Neural cell (in vitro differentiated cells): ENCODE measurements around the gene GTF2H3. TPM values are rescaled to one million over a fixed set of nuclear protein-coding genes. Genes with fewer than 3 reads are reported as not detected.

ENCODE experiments used
- H2AFZ ChIP-seq: fragments of 200-600, 300-800 bp; sonication (generic), shearing (Covaris generic); 2 replicates; pipeline ENCODE4 v1.6.0; 2014; ENCODE audit warnings: low read depth, mild to moderate bottlenecking, antibody characterized with exemption, low read length, moderate library complexity
- H3F3A ChIP-seq: fragments of 200-600 bp; shearing (Covaris generic); 2 replicates; pipeline ENCODE4 v1.6.1; 2016; ENCODE audit warnings: mild to moderate bottlenecking, moderate library complexity, mixed read lengths, antibody characterized with exemption, low read length; ENCODE audit not compliant: insufficient read depth, poor library complexity, severe bottlenecking
- H3K27ac ChIP-seq: fragments of 200-600, 300-800 bp; sonication (generic), shearing (Covaris generic); 2 replicates; pipeline ENCODE4 v1.5.1; 2014; ENCODE audit warnings: mild to moderate bottlenecking, low read length, moderate library complexity
- H3K27me3 ChIP-seq: fragments of 300-800, 200-600 bp; sonication (generic), shearing (Covaris generic); 2 replicates; pipeline ENCODE4 v1.6.0; 2014; ENCODE audit warnings: mild to moderate bottlenecking, low read depth, low read length, moderate library complexity; ENCODE audit not compliant: insufficient read depth
- H3K36me3 ChIP-seq: fragments of 300-800, 200-600 bp; sonication (generic), shearing (Covaris generic); 2 replicates; pipeline ENCODE4 v1.5.1; 2014; ENCODE audit warnings: mild to moderate bottlenecking, antibody characterized with exemption, low read length, moderate library complexity; ENCODE audit not compliant: insufficient read depth
- H3K4me2 ChIP-seq: fragments of 300-800, 200-600 bp; sonication (generic), shearing (Covaris generic); 2 replicates; pipeline ENCODE4 v1.6.0; 2014; ENCODE audit warnings: mild to moderate bottlenecking, low read length
- H3K4me3 ChIP-seq: fragments of 300-800, 200-600 bp; sonication (generic), shearing (Covaris generic); 2 replicates; pipeline ENCODE4 v1.5.1; 2014; ENCODE audit warnings: mild to moderate bottlenecking, low read length, moderate library complexity
- H3K79me2 ChIP-seq: fragments of 200-600 bp; shearing (Covaris generic); replicated peaks from 2 replicates; pipeline ENCODE4 v1.6.0; 2014; ENCODE audit warnings: mild to moderate bottlenecking, low read length, moderate library complexity; ENCODE audit not compliant: insufficient read depth
- H3K9ac ChIP-seq: fragments of 300-800, 200-600 bp; sonication (generic), shearing (Covaris generic); 2 replicates; pipeline ENCODE4 v1.6.1; 2016; ENCODE audit warnings: mild to moderate bottlenecking, low read length, mixed read lengths
- H3K9me2 ChIP-seq: fragments of 200-600 bp; shearing (Covaris generic); 2 replicates; pipeline ENCODE4 v1.6.1; 2016; ENCODE audit warnings: mild to moderate bottlenecking, low read length, mixed read lengths; ENCODE audit not compliant: insufficient read depth
- H3K9me3 ChIP-seq: fragments of 200-600, 300-800 bp; sonication (generic), shearing (Covaris generic); 2 replicates; pipeline ENCODE4 v1.6.1; 2016; ENCODE audit warnings: mild to moderate bottlenecking, mixed run types, low read length, moderate library complexity, mixed read lengths
- H4K20me1 ChIP-seq: fragments of 200-600 bp; shearing (Covaris generic); 2 replicates; pipeline ENCODE4 v1.6.1; 2016; ENCODE audit warnings: mild to moderate bottlenecking, mixed run types; ENCODE audit not compliant: insufficient read depth
- EP300 ChIP-seq: fragments of 450-650 bp; conservative IDR thresholded peaks from 2 replicates; pipeline ENCODE4 v1.6.1; 2014; ENCODE audit warnings: antibody characterized with exemption, mild to moderate bottlenecking, moderate library complexity; ENCODE audit not compliant: poor library complexity, severe bottlenecking
- EZH2 ChIP-seq: fragments of 200-600, 300-800 bp; shearing (Covaris generic), sonication (generic); IDR thresholded peaks from 2 replicates; pipeline ENCODE4 v1.6.1; 2014; ENCODE audit warnings: antibody characterized with exemption, low read length, borderline replicate concordance, mild to moderate bottlenecking; ENCODE audit not compliant: insufficient read depth, poor library complexity, severe bottlenecking
- MXI1 ChIP-seq: fragments of 450-650 bp; conservative IDR thresholded peaks from 2 replicates; pipeline ENCODE4 v1.6.1; 2014; ENCODE audit warnings: antibody characterized with exemption, mild to moderate bottlenecking; ENCODE audit not compliant: poor library complexity, severe bottlenecking
- POLR2AphosphoS5 ChIP-seq: IDR thresholded peaks from 2 replicates; pipeline ENCODE4 v1.6.1; 2012
- RAD21 ChIP-seq: fragments of 450-650 bp; conservative IDR thresholded peaks from 2 replicates; pipeline ENCODE4 v1.6.1; 2014; ENCODE audit warnings: antibody characterized with exemption, mild to moderate bottlenecking, moderate library complexity
- SMC3 ChIP-seq: fragments of 450-650 bp; conservative IDR thresholded peaks from 2 replicates; pipeline ENCODE4 v1.6.1; 2014; ENCODE audit warnings: antibody characterized with exemption, mild to moderate bottlenecking, moderate library complexity; ENCODE audit not compliant: poor library complexity
- TAF1 ChIP-seq: IDR thresholded peaks from 2 replicates; pipeline ENCODE4 v1.6.1; 2012; ENCODE audit warnings: low read depth
- polyA plus RNA-seq: library from polyadenylated mRNA; depleted of rRNA; stranded (reverse); fragments of >200 nt; gene quantifications from 2 replicates; pipeline ENCODE4 v1.2.3, GENCODE V29; 2014
- TF ChIP-seq, protein P1 (sequence below): fragments of 450-650 bp; IDR thresholded peaks from 2 replicates; pipeline ENCODE4 v1.5.1; 2014; ENCODE audit warnings: antibody characterized with exemption, mild to moderate bottlenecking, moderate library complexity; ENCODE audit not compliant: poor library complexity, severe bottlenecking
- TF ChIP-seq, protein P2 (sequence below): IDR thresholded peaks from 2 replicates; pipeline ENCODE4 v1.6.1; 2012; ENCODE audit warnings: borderline replicate concordance

GTF2H3 gene
- polyA plus RNA-seq, 1 donor from 2014 or later = 47.8 TPM

DNA sequence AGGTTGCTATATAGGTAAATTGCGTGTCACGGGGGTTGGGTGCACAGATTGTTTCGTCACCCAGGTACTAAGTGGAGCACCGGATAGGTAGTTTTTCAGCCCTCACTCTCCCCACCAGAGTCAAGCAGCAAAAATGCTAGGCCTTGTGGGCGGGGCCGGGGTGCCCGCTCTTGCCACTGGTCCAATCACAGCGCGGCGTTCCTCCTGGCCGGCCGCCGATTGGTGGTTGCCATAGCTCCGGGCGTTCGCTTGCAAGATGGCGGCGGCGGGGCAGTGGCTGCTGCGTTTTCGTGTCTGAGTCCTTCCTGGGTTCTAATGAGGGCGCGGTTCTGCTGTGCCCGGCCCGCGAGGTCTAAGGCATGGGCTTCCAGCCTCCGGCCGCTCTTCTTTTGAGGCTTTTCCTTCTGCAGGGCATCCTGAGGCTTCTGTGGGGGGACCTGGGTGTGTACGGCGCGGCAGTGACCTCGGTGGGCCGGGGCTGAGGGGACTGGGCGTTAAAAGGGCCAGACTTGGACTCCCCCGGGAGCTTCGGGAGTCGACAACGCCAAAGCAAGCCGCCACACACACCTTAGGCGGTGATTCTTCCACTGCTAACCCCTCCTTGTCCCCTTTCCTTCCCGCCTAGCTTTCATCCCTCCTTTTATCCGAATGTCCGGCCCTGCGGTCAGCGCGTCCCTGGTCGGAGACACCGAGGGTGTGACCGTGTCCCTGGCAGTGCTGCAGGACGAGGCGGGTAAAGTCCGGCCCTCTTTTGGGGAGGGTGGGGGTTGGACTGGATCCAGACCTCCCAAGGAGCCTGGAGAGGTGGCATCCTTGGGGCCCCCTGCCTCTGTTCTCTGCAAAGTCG lies 37.5 kb downstream of the GTF2H3 start, which contains the start of gene TCTN2:
Gene TCTN2 (plus strand): TSS at position 232 of the 847 bp plus-strand sequence. CDS start 128 bp downstream, at position 360.
- Histone ChIP-seq H2AFZ (peak within 1 kb of the TSS; percentile 76), H3K4me3 (peak within 1 kb of the TSS; percentile 96), H3K27me3 (no peaks in the 10 kb centered on the region), H3F3A (no peaks in the 10 kb centered on the region), H4K20me1 (no peaks in the 10 kb centered on the region), H3K4me2 (peak within 1 kb of the TSS; percentile 98), H3K79me2 (peaks cover 15% of the 10 kb centered on the region), H3K9ac (peak within 1 kb of the TSS; percentile 74), H3K9me3 (no peaks in the 10 kb centered on the region), H3K27ac (peak within 1 kb of the TSS; percentile 42), H3K9me2 (no peaks in the 10 kb centered on the region), H3K36me3 (no peaks in the 10 kb centered on the region)
- no peak for TF ChIP-seq TAF1
- TF ChIP-seq SMC3 = no peak
- peak; percentile 78 for TF ChIP-seq POLR2AphosphoS5
- TF ChIP-seq RAD21 = peak; percentile 17
- TF ChIP-seq, protein P1, sequence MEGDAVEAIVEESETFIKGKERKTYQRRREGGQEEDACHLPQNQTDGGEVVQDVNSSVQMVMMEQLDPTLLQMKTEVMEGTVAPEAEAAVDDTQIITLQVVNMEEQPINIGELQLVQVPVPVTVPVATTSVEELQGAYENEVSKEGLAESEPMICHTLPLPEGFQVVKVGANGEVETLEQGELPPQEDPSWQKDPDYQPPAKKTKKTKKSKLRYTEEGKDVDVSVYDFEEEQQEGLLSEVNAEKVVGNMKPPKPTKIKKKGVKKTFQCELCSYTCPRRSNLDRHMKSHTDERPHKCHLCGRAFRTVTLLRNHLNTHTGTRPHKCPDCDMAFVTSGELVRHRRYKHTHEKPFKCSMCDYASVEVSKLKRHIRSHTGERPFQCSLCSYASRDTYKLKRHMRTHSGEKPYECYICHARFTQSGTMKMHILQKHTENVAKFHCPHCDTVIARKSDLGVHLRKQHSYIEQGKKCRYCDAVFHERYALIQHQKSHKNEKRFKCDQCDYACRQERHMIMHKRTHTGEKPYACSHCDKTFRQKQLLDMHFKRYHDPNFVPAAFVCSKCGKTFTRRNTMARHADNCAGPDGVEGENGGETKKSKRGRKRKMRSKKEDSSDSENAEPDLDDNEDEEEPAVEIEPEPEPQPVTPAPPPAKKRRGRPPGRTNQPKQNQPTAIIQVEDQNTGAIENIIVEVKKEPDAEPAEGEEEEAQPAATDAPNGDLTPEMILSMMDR = no peak
- TF ChIP-seq EZH2 = no peak
- peak; percentile 94 for TF ChIP-seq MXI1
- TF ChIP-seq, protein P2, sequence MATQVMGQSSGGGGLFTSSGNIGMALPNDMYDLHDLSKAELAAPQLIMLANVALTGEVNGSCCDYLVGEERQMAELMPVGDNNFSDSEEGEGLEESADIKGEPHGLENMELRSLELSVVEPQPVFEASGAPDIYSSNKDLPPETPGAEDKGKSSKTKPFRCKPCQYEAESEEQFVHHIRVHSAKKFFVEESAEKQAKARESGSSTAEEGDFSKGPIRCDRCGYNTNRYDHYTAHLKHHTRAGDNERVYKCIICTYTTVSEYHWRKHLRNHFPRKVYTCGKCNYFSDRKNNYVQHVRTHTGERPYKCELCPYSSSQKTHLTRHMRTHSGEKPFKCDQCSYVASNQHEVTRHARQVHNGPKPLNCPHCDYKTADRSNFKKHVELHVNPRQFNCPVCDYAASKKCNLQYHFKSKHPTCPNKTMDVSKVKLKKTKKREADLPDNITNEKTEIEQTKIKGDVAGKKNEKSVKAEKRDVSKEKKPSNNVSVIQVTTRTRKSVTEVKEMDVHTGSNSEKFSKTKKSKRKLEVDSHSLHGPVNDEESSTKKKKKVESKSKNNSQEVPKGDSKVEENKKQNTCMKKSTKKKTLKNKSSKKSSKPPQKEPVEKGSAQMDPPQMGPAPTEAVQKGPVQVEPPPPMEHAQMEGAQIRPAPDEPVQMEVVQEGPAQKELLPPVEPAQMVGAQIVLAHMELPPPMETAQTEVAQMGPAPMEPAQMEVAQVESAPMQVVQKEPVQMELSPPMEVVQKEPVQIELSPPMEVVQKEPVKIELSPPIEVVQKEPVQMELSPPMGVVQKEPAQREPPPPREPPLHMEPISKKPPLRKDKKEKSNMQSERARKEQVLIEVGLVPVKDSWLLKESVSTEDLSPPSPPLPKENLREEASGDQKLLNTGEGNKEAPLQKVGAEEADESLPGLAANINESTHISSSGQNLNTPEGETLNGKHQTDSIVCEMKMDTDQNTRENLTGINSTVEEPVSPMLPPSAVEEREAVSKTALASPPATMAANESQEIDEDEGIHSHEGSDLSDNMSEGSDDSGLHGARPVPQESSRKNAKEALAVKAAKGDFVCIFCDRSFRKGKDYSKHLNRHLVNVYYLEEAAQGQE = peak; percentile 44
- no peak for TF ChIP-seq EP300

DNA sequence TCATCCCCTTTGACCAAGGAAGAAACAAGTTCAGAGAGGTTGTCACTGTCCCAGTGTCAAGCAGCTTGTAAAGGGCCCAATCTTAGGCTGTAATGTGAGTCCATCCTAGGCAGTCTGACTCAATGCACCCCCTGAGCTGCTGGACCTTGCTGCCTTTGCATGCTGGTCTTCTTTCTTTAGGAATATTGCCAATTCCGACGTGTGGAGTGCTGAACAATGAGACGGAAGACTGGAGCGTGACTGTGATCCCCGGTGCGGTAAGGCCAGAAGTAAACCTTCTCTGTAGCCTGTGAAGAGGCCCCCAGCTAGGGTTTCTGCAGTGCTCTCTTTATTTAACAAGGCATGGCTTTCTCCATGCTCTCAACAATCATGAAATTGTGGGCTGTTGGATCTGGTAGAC lies 38.2 kb downstream of the GTF2H3 start:
- H3K27me3 ChIP-seq = no peaks in the 10 kb centered on the region
- peak overlapping the region; percentile 74 for H3K9ac ChIP-seq
- no peaks in the 10 kb centered on the region for H3F3A ChIP-seq
- H3K4me2 ChIP-seq = peak overlapping the region; percentile 98
- H2AFZ ChIP-seq = no peak overlapping the region
- H3K9me3 ChIP-seq = no peaks in the 10 kb centered on the region
- H3K9me2 ChIP-seq = no peaks in the 10 kb centered on the region
- peak overlapping the region; percentile 96 for H3K4me3 ChIP-seq
- TF ChIP-seq, protein P2 = no peak
- TF ChIP-seq, protein P1 = no peak
- TF ChIP-seq RAD21 (no peak), TAF1 (no peak), EP300 (no peak), MXI1 (no peak), EZH2 (no peak), SMC3 (no peak), POLR2AphosphoS5 (no peak)
- no peaks in the 10 kb centered on the region for H4K20me1 ChIP-seq
- H3K36me3 ChIP-seq = no peaks in the 10 kb centered on the region
- peaks cover 15% of the 10 kb centered on the region for H3K79me2 ChIP-seq
- no peak overlapping the region for H3K27ac ChIP-seq
